ENCODE data around the gene COL4A5. TPM values are rescaled to one million over a fixed set of nuclear protein-coding genes. Genes with fewer than 3 reads are reported as not detected.

Gene COL4A5
- total RNA-seq, 1 donor from 2014 or later, result 111 TPM

DNA sequence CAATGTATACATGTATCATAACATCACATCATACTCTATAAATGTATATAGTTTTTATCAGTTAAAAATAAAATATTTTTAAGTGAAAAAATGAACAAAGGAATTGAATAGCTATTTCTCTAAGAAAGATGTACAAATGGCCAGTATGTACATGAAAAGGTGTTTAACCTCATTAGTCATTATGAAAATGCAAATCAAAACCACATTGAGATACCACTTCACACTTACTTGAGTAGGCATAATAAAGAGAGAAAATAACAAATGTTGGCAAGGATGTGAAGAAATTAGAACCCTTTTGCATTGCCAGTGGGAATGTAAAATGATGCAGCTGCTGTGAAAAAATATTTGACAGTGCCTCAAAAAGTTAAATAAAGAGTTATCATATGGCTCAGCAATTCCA, 201.2 kb downstream of the COL4A5 start:
- Mint-ChIP-seq H3K27ac (ENCODE audit: unreplicated experiment) (no peak overlapping the region), H3K9me3 (peaks cover 37% of the 10 kb centered on the region), H3K4me3 (no peak overlapping the region), H3K27me3 (ENCODE audit: low read depth) (no peaks in the 10 kb centered on the region), H3K36me3 (ENCODE audit: low read depth) (peaks cover 79% of the 10 kb centered on the region), H3K4me1 (no peaks in the 10 kb centered on the region)
- no peak for DNase-seq (ENCODE audit: low read depth, low spot score)
- TF ChIP-seq, protein P1, sequence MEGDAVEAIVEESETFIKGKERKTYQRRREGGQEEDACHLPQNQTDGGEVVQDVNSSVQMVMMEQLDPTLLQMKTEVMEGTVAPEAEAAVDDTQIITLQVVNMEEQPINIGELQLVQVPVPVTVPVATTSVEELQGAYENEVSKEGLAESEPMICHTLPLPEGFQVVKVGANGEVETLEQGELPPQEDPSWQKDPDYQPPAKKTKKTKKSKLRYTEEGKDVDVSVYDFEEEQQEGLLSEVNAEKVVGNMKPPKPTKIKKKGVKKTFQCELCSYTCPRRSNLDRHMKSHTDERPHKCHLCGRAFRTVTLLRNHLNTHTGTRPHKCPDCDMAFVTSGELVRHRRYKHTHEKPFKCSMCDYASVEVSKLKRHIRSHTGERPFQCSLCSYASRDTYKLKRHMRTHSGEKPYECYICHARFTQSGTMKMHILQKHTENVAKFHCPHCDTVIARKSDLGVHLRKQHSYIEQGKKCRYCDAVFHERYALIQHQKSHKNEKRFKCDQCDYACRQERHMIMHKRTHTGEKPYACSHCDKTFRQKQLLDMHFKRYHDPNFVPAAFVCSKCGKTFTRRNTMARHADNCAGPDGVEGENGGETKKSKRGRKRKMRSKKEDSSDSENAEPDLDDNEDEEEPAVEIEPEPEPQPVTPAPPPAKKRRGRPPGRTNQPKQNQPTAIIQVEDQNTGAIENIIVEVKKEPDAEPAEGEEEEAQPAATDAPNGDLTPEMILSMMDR (conservative IDR thresholded peaks at IDR 0.05), result no peak

DNA sequence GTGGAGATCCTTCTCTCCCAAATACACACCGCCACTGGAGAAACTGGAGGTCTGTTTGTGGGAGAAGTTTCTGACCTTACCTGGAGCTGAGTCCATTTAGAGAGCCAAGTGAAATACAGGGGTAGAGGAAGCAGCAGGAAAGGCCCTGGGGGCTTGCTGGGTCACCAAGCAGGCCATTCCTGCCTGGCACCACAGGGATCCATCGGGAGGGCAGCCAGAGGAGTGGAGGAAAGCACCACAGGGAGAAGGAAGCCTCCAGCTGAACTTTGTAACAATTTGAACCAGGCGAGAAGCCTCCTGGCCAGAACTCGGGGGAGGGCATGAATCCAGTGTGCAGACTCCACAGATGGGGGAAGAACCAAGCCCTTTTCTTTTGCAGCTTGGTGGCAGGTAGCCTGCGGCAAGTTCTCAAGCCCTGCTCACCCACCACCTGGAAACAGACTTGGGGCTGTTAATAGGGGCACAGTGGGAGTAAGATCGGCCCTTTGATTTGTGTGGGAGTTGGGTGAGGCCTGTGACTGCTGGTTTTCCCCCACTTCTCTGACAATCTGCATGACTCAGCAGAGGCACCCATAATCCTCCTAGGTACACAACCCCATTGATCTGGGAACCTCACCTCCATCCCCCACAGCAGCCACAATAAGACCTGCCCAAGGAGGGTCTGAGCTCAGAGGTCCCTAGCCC, 202.1 kb downstream of the COL4A5 start:
- TF ChIP-seq, protein P1 (conservative IDR thresholded peaks at IDR 0.05), result no peak
- peaks cover 30% of the 10 kb centered on the region for H3K9me3 Mint-ChIP-seq

DNA sequence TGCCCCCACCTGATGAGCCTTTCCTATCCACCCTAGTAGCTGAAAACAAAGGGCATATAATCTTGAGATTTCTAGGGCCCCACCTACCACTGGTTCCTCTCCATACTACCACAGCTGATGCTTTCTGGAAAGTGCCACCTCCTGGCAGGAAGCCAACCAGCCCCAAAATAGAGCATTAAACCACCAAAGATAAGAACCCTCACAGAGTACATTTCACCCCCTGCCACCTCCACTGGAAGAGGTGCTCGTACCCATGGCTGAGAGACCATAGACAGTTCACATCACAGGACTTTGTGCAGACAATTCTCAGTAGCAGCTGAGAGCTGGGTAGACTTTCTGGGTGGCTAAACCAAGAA, 202.6 kb downstream of the COL4A5 start:
- no peaks in the 10 kb centered on the region for H3K27me3 Mint-ChIP-seq (ENCODE audit: low read depth)
- H3K9me3 Mint-ChIP-seq, result peaks cover 30% of the 10 kb centered on the region
- TF ChIP-seq, protein P1 (conservative IDR thresholded peaks at IDR 0.05), result no peak
- H3K36me3 Mint-ChIP-seq (ENCODE audit: low read depth), result peaks cover 67% of the 10 kb centered on the region
- no peaks in the 10 kb centered on the region for H3K4me1 Mint-ChIP-seq
- no peak overlapping the region for H3K4me3 Mint-ChIP-seq
- no peak for DNase-seq (ENCODE audit: low read depth, low spot score)
- no peak overlapping the region for H3K27ac Mint-ChIP-seq (ENCODE audit: unreplicated experiment)

More for the DNA sequence above, 202.1 kb downstream of the COL4A5 start:
- Mint-ChIP-seq H3K36me3 (ENCODE audit: low read depth) (peaks cover 71% of the 10 kb centered on the region), H3K27me3 (ENCODE audit: low read depth) (no peaks in the 10 kb centered on the region), H3K4me3 (no peak overlapping the region), H3K4me1 (no peaks in the 10 kb centered on the region), H3K27ac (ENCODE audit: unreplicated experiment) (no peak overlapping the region)
- DNase-seq (ENCODE audit: low read depth, low spot score), result no peak

DNA sequence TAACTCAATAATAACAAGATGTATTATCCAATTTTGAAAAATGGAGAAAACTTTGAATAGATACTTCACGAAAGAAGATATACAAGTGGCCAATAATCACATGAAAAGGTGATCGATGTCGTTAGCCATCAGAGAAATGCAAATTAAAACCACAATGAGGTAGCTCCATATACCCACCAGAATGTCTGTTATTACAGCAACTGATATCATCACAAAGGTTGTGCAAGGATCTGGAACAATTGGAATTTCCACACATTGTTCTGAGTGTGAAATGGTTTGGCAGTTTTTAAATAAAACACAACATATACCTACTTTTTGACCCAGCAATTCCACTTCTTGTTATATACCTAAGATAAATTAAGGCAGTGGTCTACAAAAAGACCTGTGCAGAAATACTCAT, 225.1 kb downstream of the COL4A5 start:
- Mint-ChIP-seq H3K27me3 (ENCODE audit: low read depth) (no peaks in the 10 kb centered on the region), H3K4me1 (no peaks in the 10 kb centered on the region), H3K27ac (ENCODE audit: unreplicated experiment) (no peak overlapping the region), H3K4me3 (no peak overlapping the region), H3K9me3 (peaks cover 5% of the 10 kb centered on the region), H3K36me3 (ENCODE audit: low read depth) (peaks cover 10% of the 10 kb centered on the region)
- TF ChIP-seq, protein P1 (conservative IDR thresholded peaks at IDR 0.05), result no peak
- no peak for DNase-seq (ENCODE audit: low read depth, low spot score)

DNA sequence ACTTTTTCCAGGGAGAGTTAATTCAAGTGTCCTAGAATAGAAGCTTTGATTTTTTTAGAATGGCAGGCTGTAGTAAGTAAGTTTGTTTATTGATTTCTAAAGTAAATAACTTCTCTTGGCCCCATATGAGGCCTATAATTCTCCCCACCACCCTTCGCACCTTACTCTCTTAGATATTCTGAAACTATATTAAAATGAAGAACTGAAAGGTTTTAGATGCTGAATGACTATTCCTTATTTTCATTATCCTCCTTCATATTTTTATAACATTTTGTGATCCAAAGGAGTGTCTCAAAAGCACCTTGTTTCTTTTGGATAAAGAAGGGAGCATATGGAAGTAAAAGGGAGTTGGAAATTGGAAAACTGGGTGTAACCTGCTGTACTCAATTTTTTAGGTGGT, 226.5 kb downstream of the COL4A5 start:
- Mint-ChIP-seq H3K4me1 (no peaks in the 10 kb centered on the region), H3K9me3 (peaks cover 5% of the 10 kb centered on the region), H3K4me3 (no peak overlapping the region), H3K27me3 (ENCODE audit: low read depth) (no peaks in the 10 kb centered on the region), H3K36me3 (ENCODE audit: low read depth) (peaks cover 10% of the 10 kb centered on the region), H3K27ac (ENCODE audit: unreplicated experiment) (no peak overlapping the region)
- TF ChIP-seq, protein P1 (conservative IDR thresholded peaks at IDR 0.05), result no peak
- DNase-seq (ENCODE audit: low read depth, low spot score), result no peak

All from neural crest cell (in vitro differentiated cells).